GM10266 (cell line): ENCODE measurements around the gene POSTN.

Experiments used
- DNase-seq: peaks from one replicate; pipeline ENCODE4 v3.0.0; 2012; ENCODE audit errors: extremely low spot score
- TF ChIP-seq, protein P1 (sequence below): IDR thresholded peaks from 2 replicates; pipeline ENCODE4 v1.5.1; 2012; ENCODE audit warnings: mild to moderate bottlenecking, low read depth; ENCODE audit not compliant: control insufficient read depth, insufficient read depth; ENCODE audit errors: missing control alignments

Gene POSTN

DNA sequence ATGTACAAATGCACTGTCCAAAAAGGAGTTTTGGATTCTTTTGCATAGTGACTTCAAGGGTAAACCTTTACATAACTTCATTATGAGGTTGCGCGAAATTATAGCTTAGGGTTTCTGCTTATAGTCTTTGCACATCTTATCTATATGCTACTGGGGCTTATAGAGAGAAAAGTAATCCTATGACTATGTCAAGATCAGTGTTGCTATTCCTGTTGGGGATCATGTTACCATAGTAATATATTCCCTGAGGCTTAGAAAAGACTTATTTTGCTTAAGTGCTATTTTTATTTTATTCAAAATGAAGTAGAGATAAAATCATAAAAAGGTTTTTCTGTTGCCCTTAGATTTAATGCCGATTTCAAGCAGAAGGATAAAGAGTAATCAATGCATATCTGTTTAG is 14.7 kb upstream of the POSTN start:
- TF ChIP-seq, protein P1, sequence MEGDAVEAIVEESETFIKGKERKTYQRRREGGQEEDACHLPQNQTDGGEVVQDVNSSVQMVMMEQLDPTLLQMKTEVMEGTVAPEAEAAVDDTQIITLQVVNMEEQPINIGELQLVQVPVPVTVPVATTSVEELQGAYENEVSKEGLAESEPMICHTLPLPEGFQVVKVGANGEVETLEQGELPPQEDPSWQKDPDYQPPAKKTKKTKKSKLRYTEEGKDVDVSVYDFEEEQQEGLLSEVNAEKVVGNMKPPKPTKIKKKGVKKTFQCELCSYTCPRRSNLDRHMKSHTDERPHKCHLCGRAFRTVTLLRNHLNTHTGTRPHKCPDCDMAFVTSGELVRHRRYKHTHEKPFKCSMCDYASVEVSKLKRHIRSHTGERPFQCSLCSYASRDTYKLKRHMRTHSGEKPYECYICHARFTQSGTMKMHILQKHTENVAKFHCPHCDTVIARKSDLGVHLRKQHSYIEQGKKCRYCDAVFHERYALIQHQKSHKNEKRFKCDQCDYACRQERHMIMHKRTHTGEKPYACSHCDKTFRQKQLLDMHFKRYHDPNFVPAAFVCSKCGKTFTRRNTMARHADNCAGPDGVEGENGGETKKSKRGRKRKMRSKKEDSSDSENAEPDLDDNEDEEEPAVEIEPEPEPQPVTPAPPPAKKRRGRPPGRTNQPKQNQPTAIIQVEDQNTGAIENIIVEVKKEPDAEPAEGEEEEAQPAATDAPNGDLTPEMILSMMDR, result no peak
- no peak for DNase-seq

DNA sequence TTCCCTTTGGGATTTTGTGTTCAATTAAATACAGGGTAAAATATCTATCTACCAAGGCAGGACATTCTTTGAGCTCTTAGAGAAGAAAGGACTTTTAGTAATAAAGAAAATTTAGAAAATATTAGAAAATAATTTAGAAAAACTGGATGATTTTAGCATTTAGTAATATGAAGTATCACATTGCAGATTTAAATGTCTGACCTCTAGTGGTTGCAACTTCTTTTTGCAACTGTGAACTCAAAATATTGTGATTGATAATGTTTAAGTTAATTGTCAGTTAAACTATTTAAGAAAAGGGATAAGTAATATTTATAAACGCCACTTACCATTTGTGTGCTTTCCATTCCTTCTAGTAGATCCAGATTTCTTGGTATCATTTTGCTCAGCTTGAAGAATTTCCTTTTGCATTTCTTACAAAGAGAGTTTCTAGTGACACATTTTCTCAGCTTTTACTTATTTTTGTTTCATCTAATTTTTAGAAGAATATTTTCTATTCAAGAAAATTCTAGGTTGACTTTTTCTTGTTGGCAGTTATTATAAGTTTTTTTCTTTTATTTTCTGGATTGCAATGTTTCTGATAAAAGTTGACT is 10.3 kb upstream of the POSTN start:
- TF ChIP-seq, protein P1, result peak; percentile 33
- DNase-seq, result peak; percentile 2

GRCh38 chr13:37602733-37603381 is 4.3 kb upstream of the POSTN start:
- TF ChIP-seq, protein P1, result no peak
- DNase-seq, result peak; percentile 6

DNA sequence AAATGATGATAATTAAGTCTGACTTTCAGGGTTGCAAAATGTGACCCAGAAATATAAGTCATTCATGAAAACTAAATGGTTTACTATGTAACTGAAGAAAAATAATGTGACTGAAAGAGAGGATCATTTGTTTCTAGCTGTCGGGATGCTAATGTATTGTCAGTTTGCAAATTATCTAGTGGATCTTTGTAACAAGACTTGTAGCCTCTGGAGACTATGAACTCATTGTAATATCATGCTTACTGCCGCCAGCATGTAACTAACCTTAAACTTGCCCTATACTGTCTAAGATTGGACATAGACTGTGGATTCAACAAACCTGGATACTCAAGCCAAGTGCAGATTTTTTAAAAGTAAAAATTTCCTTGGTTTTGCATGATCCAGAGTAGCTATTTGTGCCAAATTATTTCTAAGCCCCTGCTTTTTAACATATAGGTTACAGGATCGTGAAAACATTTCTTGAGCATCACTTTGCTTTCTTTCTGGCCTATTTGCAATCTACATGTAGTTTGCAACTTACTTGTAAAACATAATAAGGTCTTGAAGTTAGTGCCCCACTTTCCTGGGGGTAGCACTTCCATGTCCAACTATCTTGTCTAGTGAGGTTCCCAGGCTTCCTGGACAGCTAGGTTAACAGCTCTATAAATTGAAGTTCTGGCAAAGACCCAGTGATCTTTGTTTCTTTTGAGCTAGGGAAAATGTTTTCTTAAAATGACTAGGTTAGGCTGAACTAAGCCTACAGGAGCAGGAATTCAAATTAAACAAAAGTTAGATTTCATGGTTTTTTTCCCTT is 3.3 kb upstream of the POSTN start:
- TF ChIP-seq, protein P1, result no peak
- DNase-seq, result no peak

DNA sequence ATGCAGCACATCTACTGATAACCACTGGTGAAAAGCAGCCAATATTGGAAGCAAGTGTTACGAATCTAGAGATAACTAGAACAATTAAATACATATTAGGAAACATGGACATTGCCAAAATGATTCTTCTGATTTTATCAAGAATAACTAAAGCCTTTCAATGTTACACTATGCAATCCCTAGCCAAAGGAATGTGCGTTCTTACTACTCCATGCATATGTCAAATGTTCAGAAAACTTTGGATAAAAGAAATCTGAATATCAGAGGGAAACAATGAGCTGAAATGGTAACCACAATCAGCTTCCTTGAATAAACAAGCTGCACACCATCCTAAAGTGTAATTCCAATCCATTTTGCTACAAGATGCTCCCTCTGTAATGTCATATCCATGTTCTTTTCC is 951 bp upstream of the POSTN start:
- TF ChIP-seq, protein P1, result no peak
- no peak for DNase-seq

DNA sequence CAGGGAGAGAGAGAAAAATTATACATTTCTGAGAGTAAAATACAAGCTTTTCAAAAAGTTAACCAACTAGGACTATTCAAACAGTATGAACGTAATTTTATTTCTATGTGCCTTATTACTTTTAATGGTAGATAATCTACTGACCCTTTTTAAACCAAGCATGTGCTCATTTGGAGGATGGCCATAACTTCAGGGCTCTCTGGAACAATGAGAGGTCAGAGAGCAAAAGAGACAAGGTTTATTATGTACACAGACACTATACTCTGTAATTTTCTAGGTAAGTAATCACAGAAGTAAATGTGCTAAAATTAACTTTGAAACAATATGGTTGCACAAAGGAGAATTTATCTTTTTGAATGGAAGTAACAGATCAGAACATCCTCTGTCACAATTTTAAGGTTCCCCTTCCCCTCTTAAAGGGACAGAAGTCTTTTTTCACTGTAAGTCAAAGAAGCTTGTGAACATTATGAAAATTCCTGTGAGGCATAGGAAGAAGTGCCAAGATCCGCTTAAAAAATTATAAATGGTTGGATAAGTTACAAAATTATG is 1.0 kb downstream of the POSTN start:
- no peak for DNase-seq
- TF ChIP-seq, protein P1, result no peak
